Measurements from ENCODE around the gene NEK9. TPM values are rescaled to one million over a fixed set of nuclear protein-coding genes. Genes with fewer than 3 reads are reported as not detected.
A peak's percentile ranks its signal among the peaks of the same experiment; 100 is the strongest.

The NEK9 gene
- total and polyA plus RNA-seq, 12 donors: 26.9 to 138 (median 110) TPM

- Histone ChIP-seq H3K36me3 (peaks cover 0 to 68% (median 26%) of the 10 kb centered on the region in 9 donors), H3K4me3 (no peak overlapping the region), H3K27ac (no peak overlapping the region), H3K4me1 (peaks cover 0 to 25% (median 17%) of the 10 kb centered on the region in 9 donors), H3K27me3 (no peaks in the 10 kb centered on the region), H3K9me3 (peaks cover 0 to 5% (median 0%) of the 10 kb centered on the region in 11 donors)
- intact Hi-C loops (cut with DNase I): loop anchor here in 9 of 10 donors (1.0 to 10.0 kb wide), 7 partner anchors 163 to 360 kb away; no protein-coding TSS in a partner anchor
- TF ChIP-seq, protein P1, sequence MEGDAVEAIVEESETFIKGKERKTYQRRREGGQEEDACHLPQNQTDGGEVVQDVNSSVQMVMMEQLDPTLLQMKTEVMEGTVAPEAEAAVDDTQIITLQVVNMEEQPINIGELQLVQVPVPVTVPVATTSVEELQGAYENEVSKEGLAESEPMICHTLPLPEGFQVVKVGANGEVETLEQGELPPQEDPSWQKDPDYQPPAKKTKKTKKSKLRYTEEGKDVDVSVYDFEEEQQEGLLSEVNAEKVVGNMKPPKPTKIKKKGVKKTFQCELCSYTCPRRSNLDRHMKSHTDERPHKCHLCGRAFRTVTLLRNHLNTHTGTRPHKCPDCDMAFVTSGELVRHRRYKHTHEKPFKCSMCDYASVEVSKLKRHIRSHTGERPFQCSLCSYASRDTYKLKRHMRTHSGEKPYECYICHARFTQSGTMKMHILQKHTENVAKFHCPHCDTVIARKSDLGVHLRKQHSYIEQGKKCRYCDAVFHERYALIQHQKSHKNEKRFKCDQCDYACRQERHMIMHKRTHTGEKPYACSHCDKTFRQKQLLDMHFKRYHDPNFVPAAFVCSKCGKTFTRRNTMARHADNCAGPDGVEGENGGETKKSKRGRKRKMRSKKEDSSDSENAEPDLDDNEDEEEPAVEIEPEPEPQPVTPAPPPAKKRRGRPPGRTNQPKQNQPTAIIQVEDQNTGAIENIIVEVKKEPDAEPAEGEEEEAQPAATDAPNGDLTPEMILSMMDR (IDR thresholded peaks at IDR 0.05): no peak
- DNase-seq: no peak
- peak in 1 of 8 donors; percentile 53 for ATAC-seq
- WGBS, 2 donors: 84 to 88% methylated on average over 6 of the region's 6 CpGs
Measured at GRCh38 chr14:75134644-75135043, 7.8 kb upstream of the NEK9 start.

- H3K9me3 ChIP-seq: peaks cover 0 to 5% (median 0%) of the 10 kb centered on the region in 11 donors
- ATAC-seq (no peak), DNase-seq (no peak)
- no peak overlapping the region for H3K4me3 ChIP-seq
- H3K27ac ChIP-seq: no peak overlapping the region
- H3K36me3 ChIP-seq: peaks cover 0 to 71% (median 26%) of the 10 kb centered on the region in 9 donors
- no peaks in the 10 kb centered on the region for H3K27me3 ChIP-seq
- TF ChIP-seq, protein P1 (IDR thresholded peaks at IDR 0.05): no peak
- 48 to 78% methylated on average over 2 of the region's 2 CpGs for WGBS, 2 donors
- intact Hi-C loops (cut with DNase I): loop anchor here in 7 of 10 donors (2.0 to 10.0 kb wide), 6 partner anchors 161 to 361 kb away; no protein-coding TSS in a partner anchor
- peaks cover 0 to 21% (median 11%) of the 10 kb centered on the region in 9 donors for H3K4me1 ChIP-seq
Measured at GRCh38 chr14:75133597-75133996, 6.7 kb upstream of the NEK9 start.

DNA sequence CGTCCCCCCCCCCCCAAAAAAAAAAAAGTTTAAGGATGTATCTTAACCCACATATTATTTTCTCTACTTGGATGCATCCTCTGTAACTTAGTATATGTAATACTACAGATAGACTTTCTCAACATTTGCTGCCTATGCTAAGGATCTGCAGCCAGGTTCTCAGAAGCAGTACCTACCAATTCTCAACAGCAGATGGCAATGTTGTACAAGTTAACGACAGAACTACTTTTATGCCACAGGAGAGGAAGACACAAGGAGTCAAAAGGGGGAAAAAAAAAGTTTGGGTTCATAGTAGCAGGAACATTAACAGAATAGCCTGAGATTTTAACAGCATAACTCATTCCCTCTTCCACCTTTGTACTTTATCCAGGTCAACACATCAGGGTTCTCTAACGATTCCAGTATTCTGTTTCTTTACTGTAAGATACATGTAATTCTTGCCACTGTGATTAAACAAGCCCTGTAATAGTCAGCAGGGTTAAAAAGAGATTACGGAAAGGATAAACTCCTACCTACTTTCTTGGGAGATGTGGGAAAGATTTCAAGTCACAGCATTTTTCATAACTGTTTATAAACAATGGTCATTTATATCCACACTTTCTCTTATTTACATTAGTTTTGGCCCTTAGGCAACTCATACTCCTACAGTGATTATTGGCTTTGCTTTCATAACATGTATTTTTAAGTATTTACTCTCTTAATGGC is 5.7 kb upstream of the NEK9 start:
- intact Hi-C loops (cut with DNase I): loop anchor here in 7 of 10 donors (1.0 to 10.0 kb wide), 7 partner anchors 162 to 362 kb away; no protein-coding TSS in a partner anchor
- DNase-seq: peak in 1 of 2 donors; percentile 73
- WGBS, 2 donors: 45 to 48% methylated on average over 4 of the region's 4 CpGs

GRCh38 chr14:75128596-75128990 is 1.7 kb upstream of the NEK9 start:
- DNase-seq: no peak
- peaks cover 0 to 2% (median 0%) of the 10 kb centered on the region in 11 donors for H3K9me3 ChIP-seq
- TF ChIP-seq, protein P1 (IDR thresholded peaks at IDR 0.05): no peak
- peak overlapping the region in 1 of 10 donors; percentile 80 for H3K4me3 ChIP-seq
- intact Hi-C loops (cut with DNase I): loop anchor here in 4 of 10 donors (2.0 to 5.0 kb wide), 4 partner anchors 49 to 359 kb away; partner anchors contain the start of gene TMED10 (in 1 of the 4)
- 91% methylated on average over 5 of the region's 5 CpGs for WGBS, 2 donors
- peak overlapping the region in 3 of 10 donors; percentile 98 to 99 (median 99) for H3K27ac ChIP-seq
- H3K4me1 ChIP-seq: peaks cover 0 to 55% (median 41%) of the 10 kb centered on the region in 9 donors
- ATAC-seq: no peak
- peaks cover 0 to 47% (median 6%) of the 10 kb centered on the region in 9 donors for H3K36me3 ChIP-seq
- no peaks in the 10 kb centered on the region for H3K27me3 ChIP-seq

More for the DNA sequence above, 5.7 kb upstream of the NEK9 start:
- Histone ChIP-seq H3K4me1 (peaks cover 0 to 22% (median 15%) of the 10 kb centered on the region in 9 donors), H3K4me3 (no peak overlapping the region), H3K9me3 (peaks cover 0 to 5% (median 0%) of the 10 kb centered on the region in 11 donors), H3K27me3 (no peaks in the 10 kb centered on the region), H3K36me3 (peaks cover 0 to 77% (median 26%) of the 10 kb centered on the region in 9 donors), H3K27ac (peak overlapping the region in 4 of 10 donors; percentile 6 to 67 (median 26))
- TF ChIP-seq, protein P1 (IDR thresholded peaks at IDR 0.05): peak; percentile 58 to 82 (median 74)
- ATAC-seq: peak; percentile 50 to 83 (median 76)
